Esophagus squamous epithelium (tissue), 5 donors: ENCODE results near the gene SCYGR2. TPM values are rescaled to one million over a fixed set of nuclear protein-coding genes. Genes with fewer than 3 reads are reported as not detected.

Experiments
- DNase-seq: peaks from one replicate; lab custom pipeline; 2025; lab: John Stamatoyannopoulos, UW
- H3K27ac ChIP-seq, 4 donors: fragments of 200-600 bp; sonication (generic); one replicate each; pipeline ENCODE4 v1.5.1; 2016 to 2019; ENCODE audit warnings: mild to moderate bottlenecking in 1 of 4
- H3K27me3 ChIP-seq, 4 donors: fragments of 200-600 bp; sonication (generic); 1 replicate in 3 of 4; 2 replicates in 1 of 4; pipeline versions ENCODE4 v1.5.1 to v1.6.0; 2017 to 2021; ENCODE audit warnings: antibody characterized with exemption in 1 of 4
- H3K36me3 ChIP-seq, 3 donors: fragments of 200-600 bp; sonication (generic); one replicate each; pipeline ENCODE4 v1.5.1; 2016 to 2019
- H3K4me1 ChIP-seq, 3 donors: fragments of 200-600 bp; sonication (generic); one replicate each; pipeline ENCODE4 v1.5.1; 2017 to 2019
- H3K4me3 ChIP-seq, 4 donors: fragments of 200-600 bp; sonication (generic); 1 replicate in 3 of 4; 2 replicates in 1 of 4; pipeline ENCODE4 v1.5.1; 2016 to 2019; ENCODE audit warnings: mild to moderate bottlenecking in 2 of 4, moderate library complexity in 1 of 4
- H3K9me3 ChIP-seq, 3 donors: fragments of 200-600 bp; sonication (generic); one replicate each; pipeline ENCODE4 v1.5.1; 2016 to 2019
- POLR2A ChIP-seq, 4 donors: fragments of 450-650 bp; IDR thresholded peaks; one replicate each; pipeline ENCODE4 v1.6.1; 2017; ENCODE audit warnings: antibody characterized with exemption in 4 of 4, mild to moderate bottlenecking in 4 of 4, moderate library complexity in 3 of 4
- WGBS, 2 donors: methylation state at CpG; one replicate each; pipeline ENCODE4 v1.1.5; 2018; 5-methylcytosine and 5-hydroxymethylcytosine counted together
- intact Hi-C: fragments of 100-400 bp; cut with DNase I; formaldehyde crosslinking; loops from one replicate; pipeline ENCODE4 v1.15.0; 2022
- total RNA-seq, 4 donors: library from RNA; depleted of rRNA; stranded (reverse); fragments of >200 nt; gene quantifications; one replicate each; pipeline ENCODE4 v1.1.0, GENCODE V29; 2016
- TF ChIP-seq, protein P1 (sequence below), 6 experiments: fragments of 450-650 bp in 4 of 6; fragments of 200-600 bp in 2 of 6; sonication (generic) in 2 of 6; IDR thresholded peaks; one replicate each; pipeline ENCODE4 v1.5.1; 2016 to 2019; ENCODE audit warnings: antibody characterized with exemption in 6 of 6, mild to moderate bottlenecking in 4 of 6, moderate library complexity in 4 of 6
- donor health status: DM: yes; HTN: yes; CAD: no.

SCYGR2 gene
- total RNA-seq, 4 donors from 2014 or later, result not detected

DNA sequence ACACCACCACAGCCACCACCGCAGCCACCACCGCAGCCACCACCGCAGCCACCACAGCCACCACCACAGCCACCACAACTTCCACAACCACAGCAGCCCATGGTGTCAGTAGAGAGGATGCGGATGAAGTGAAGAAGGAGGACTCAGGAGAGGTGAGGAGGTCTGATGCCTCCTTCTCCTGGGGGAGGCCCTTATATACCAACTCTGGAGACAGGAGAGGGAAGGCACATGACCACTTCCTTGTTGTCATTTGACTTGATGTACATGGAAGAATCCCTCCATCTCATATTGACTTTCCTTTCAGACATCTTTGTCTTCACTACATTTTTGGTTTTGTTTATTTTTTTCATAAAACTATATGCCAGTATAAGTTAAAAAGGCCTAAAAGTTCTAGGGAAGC, 16.0 kb downstream of the SCYGR2 start, which contains the start of gene SCYGR3:
SCYGR3 (minus strand) TSS at position 101 of the 400 bp plus-strand sequence; CDS start at position 101, 0 bp downstream.
- Histone ChIP-seq H3K4me1 (no peaks in the 10 kb centered on the region), H3K9me3 (no peaks in the 10 kb centered on the region), H3K36me3 (no peaks in the 10 kb centered on the region), H3K27me3 (peaks cover 0 to 14% (median 0%) of the 10 kb centered on the region in 4 donors), H3K4me3 (no peak within 1 kb of the TSS), H3K27ac (no peak within 1 kb of the TSS)
- no peak for TF ChIP-seq POLR2A (IDR thresholded peaks at IDR 0.05)
- TF ChIP-seq, protein P1, sequence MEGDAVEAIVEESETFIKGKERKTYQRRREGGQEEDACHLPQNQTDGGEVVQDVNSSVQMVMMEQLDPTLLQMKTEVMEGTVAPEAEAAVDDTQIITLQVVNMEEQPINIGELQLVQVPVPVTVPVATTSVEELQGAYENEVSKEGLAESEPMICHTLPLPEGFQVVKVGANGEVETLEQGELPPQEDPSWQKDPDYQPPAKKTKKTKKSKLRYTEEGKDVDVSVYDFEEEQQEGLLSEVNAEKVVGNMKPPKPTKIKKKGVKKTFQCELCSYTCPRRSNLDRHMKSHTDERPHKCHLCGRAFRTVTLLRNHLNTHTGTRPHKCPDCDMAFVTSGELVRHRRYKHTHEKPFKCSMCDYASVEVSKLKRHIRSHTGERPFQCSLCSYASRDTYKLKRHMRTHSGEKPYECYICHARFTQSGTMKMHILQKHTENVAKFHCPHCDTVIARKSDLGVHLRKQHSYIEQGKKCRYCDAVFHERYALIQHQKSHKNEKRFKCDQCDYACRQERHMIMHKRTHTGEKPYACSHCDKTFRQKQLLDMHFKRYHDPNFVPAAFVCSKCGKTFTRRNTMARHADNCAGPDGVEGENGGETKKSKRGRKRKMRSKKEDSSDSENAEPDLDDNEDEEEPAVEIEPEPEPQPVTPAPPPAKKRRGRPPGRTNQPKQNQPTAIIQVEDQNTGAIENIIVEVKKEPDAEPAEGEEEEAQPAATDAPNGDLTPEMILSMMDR (IDR thresholded peaks at IDR 0.05), result no peak
- DNase-seq, result no peak
- intact Hi-C loops, result no loop called here
- 71 to 90% methylated on average over 1 to 2 of the region's 4 CpGs for WGBS, 2 donors

DNA sequence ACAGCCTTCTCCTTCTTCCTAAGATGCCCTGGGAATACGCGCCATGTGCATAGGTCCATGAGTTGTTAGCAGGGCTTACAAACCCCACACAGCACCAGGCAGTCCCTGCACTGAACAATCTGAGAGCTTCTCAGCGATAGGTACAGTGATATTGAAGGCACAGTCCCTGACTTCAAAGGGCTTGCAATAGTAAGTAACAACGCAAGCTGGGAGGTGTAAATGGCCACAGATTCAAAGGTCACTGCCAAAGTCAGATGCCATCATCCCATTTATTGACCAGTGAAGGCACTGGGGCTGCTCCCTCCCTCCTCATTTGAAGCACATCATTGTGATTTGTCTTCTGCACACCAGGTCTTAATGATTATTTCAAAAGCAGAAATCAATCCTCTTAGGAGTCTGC, 16.5 kb downstream of the SCYGR2 start:
- Histone ChIP-seq H3K4me3 (no peak overlapping the region), H3K27me3 (peaks cover 0 to 14% (median 0%) of the 10 kb centered on the region in 4 donors), H3K9me3 (no peaks in the 10 kb centered on the region), H3K36me3 (no peaks in the 10 kb centered on the region), H3K27ac (no peak overlapping the region), H3K4me1 (no peaks in the 10 kb centered on the region)
- TF ChIP-seq, protein P1 (IDR thresholded peaks at IDR 0.05), result no peak
- no peak for TF ChIP-seq POLR2A (IDR thresholded peaks at IDR 0.05)
- 89% methylated on average over 4 of the region's 4 CpGs for WGBS, 2 donors
- intact Hi-C loops, result no loop called here
- DNase-seq, result no peak

DNA sequence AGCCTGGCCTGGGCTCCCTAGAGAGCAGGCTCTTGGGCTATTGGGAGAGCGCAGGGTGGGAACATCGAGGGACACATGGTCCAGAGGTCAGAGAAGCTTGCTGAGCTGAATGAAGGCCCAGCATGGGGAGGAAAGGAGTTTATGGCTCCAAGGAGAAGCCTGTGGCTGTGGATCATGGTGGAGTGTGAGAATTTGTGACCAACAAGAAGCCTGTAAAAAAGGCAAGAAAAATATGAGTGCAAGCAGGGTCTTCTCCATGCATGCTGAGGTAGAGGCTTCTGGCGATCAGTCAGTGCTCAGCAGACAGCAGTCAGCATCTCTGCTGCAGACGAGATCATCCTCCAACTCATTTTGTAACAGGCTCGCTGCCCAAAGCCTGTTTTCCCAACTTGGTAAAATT, 17.2 kb downstream of the SCYGR2 start:
- 59 to 75% methylated on average over 5 of the region's 5 CpGs for WGBS, 2 donors
- no peak for DNase-seq
- Histone ChIP-seq H3K27me3 (peaks cover 0 to 14% (median 0%) of the 10 kb centered on the region in 4 donors), H3K27ac (no peak overlapping the region), H3K36me3 (no peaks in the 10 kb centered on the region), H3K4me1 (no peaks in the 10 kb centered on the region), H3K9me3 (no peaks in the 10 kb centered on the region), H3K4me3 (no peak overlapping the region)
- TF ChIP-seq POLR2A (IDR thresholded peaks at IDR 0.05), result no peak
- TF ChIP-seq, protein P1 (IDR thresholded peaks at IDR 0.05), result no peak
- intact Hi-C loops, result no loop called here

DNA sequence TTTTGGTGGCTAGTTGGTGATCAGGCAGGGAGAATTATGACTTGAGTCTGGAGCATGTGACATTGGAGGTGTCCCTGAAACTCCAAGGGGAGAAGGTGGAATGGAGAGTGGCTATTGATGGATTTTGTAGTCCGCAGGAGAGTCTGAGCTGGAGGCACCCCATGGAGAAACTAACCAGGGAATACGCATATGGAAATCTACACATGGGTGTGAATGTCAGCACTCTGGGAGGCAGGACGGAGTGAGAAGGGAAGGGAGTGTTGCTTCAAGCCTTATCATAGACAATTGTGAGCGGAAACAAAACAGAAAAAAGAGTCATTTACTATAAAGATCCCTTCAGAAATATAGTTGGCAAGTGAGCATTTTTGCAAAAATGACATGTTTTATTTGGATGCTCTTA, 17.9 kb downstream of the SCYGR2 start:
- intact Hi-C loops, result no loop called here
- H3K9me3 ChIP-seq, result no peaks in the 10 kb centered on the region
- DNase-seq, result no peak
- H3K4me3 ChIP-seq, result no peak overlapping the region
- WGBS, 2 donors, result 59 to 60% methylated on average over 4 of the region's 4 CpGs
- no peaks in the 10 kb centered on the region for H3K36me3 ChIP-seq
- no peak for TF ChIP-seq POLR2A (IDR thresholded peaks at IDR 0.05)
- TF ChIP-seq, protein P1 (IDR thresholded peaks at IDR 0.05), result no peak
- H3K4me1 ChIP-seq, result no peaks in the 10 kb centered on the region
- peaks cover 0 to 13% (median 0%) of the 10 kb centered on the region in 4 donors for H3K27me3 ChIP-seq
- no peak overlapping the region for H3K27ac ChIP-seq

DNA sequence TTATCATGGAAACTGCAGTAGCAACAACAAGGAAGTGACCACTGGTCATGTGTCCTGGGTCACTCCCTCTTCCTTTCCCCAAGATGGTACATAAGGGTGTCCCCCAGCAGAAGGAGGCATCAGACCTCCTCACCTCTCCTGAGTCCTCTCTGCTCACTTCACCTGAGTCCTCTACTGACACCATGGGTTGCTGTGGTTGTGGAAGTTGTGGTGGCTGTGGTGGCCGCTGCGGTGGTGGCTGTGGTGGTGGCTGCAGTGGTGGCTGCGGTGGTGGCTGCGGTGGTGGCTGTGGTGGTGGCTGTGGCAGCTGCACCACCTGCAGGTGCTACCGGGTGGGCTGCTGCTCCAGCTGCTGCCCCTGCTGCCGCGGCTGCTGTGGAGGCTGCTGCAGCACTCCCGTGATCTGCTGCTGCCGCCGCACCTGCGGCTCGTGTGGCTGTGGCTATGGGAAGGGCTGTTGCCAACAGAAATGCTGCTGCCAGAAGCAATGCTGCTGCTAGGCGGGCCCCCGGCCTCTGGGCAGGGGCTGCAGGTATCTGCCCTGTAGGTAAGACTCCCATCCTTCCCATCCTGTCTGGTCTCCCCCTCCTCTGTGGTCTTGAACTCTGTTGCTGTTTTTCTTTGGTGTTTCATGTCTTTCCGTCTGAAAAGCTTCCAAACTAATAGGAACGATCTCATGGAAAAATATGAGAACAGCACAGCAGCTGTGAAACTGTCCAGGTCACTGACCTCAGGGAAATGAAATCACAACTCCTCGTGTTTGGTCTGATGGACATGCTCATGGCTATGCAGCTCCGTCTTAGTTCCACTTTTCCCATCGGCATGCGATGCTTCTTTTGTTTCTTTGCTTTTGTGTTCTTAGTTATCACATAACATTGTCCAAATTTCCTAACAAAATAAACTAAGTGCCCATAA, 18.9 kb downstream of the SCYGR2 start, which contains the start of gene SCYGR4:
SCYGR4 (plus strand) TSS at position 183 of the 915 bp plus-strand sequence; CDS start at position 183, 0 bp downstream.
- TF ChIP-seq, protein P1 (IDR thresholded peaks at IDR 0.05), result no peak
- no peak for TF ChIP-seq POLR2A (IDR thresholded peaks at IDR 0.05)
- H3K9me3 ChIP-seq, result no peaks in the 10 kb centered on the region
- H3K4me3 ChIP-seq, result no peak within 1 kb of the TSS
- no peak within 1 kb of the TSS for H3K27ac ChIP-seq
- no peak for DNase-seq
- no peaks in the 10 kb centered on the region for H3K4me1 ChIP-seq
- peaks cover 0 to 9% (median 0%) of the 10 kb centered on the region in 4 donors for H3K27me3 ChIP-seq
- 67 to 79% methylated on average over 11 to 15 of the region's 20 CpGs for WGBS, 2 donors
- intact Hi-C loops, result no loop called here
- H3K36me3 ChIP-seq, result no peaks in the 10 kb centered on the region
